Stomach (tissue), 4 donors: ENCODE results near the gene LMAN1.

Experiments used
- POLR2A ChIP-seq, 4 donors: fragments of 450-650 bp; IDR thresholded peaks; one replicate each; pipeline ENCODE4 v1.6.1; 2016; ENCODE audit warnings: antibody characterized with exemption in 4 of 4, control low read depth in 2 of 4, mild to moderate bottlenecking in 1 of 4, moderate library complexity in 1 of 4
- POLR2AphosphoS5 ChIP-seq, 3 donors: sonication (generic); formaldehyde crosslinking; IDR thresholded peaks; one replicate each; pipeline ENCODE4 v1.6.1; 2016; ENCODE audit warnings: antibody characterized with exemption in 3 of 3

DNA sequence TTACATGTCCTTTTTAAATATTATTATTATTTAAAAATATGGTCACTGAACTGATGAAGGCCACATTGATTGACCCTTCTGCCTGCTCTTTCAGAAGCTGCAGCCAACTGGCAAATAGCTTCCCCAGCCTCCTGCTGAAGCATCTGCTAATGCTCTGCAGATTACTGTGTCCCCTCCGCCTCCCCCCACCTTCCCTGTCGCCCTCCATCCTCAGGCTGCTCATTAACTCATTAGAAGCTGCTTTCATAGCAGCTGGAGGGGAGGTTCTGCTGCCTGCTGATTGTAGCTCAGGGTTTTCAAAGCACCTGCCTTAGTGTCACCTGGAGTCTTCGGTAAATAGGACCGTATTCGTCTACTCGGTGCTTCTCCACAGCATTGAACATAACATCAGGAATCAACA is 24.8 kb upstream of the LMAN1 start:
- no peak for TF ChIP-seq POLR2A (IDR thresholded peaks at IDR 0.05)
- no peak for TF ChIP-seq POLR2AphosphoS5 (IDR thresholded peaks at IDR 0.05)
